Breast epithelium (tissue), 3 donors: ENCODE results near the gene EXOC3L2.

ENCODE experiments used
- POLR2A ChIP-seq: fragments of 450-650 bp; IDR thresholded peaks from one replicate; pipeline ENCODE4 v1.6.1; 2016; ENCODE audit warnings: antibody characterized with exemption, mild to moderate bottlenecking, moderate library complexity
- TF ChIP-seq, protein P1 (sequence below), 3 donors: fragments of 450-650 bp; IDR thresholded peaks; one replicate each; pipeline ENCODE4 v1.5.1; 2016 to 2017; ENCODE audit warnings: antibody characterized with exemption in 3 of 3, mild to moderate bottlenecking in 3 of 3, moderate library complexity in 3 of 3

DNA sequence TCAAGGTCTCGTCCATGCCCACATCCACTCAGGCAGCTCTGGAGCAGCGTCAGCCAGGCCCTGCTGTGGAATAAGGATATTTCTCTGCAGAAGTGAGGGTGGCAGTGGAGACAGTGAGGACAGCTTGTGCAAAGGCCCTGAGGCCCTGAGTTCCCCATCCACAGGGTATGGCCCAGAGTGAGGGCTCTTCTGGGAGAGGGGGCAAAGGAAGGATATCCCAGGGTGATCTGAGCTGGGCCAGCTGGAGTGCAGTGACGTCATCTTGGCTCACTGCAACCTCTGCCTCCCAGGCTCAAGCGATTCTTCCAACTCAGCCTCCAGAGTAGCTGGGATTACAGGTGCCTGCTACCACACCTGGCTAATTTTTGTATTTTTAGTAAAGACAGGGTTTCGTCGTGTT is 17.4 kb upstream of the EXOC3L2 start:
- TF ChIP-seq, protein P1, sequence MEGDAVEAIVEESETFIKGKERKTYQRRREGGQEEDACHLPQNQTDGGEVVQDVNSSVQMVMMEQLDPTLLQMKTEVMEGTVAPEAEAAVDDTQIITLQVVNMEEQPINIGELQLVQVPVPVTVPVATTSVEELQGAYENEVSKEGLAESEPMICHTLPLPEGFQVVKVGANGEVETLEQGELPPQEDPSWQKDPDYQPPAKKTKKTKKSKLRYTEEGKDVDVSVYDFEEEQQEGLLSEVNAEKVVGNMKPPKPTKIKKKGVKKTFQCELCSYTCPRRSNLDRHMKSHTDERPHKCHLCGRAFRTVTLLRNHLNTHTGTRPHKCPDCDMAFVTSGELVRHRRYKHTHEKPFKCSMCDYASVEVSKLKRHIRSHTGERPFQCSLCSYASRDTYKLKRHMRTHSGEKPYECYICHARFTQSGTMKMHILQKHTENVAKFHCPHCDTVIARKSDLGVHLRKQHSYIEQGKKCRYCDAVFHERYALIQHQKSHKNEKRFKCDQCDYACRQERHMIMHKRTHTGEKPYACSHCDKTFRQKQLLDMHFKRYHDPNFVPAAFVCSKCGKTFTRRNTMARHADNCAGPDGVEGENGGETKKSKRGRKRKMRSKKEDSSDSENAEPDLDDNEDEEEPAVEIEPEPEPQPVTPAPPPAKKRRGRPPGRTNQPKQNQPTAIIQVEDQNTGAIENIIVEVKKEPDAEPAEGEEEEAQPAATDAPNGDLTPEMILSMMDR (IDR thresholded peaks at IDR 0.05) = no peak
- TF ChIP-seq POLR2A = no peak
